NCI-H526 (cell line): ENCODE measurements around the gene CRYZL1.
"Not testable (repeated sequence)": the region's sequence is repeated elsewhere in the genome, so short reads cannot be mapped to it uniquely, and the experiment has no call there.

Source experiments
- DNase-seq, 2 experiments: peaks; one replicate each; lab custom pipeline; 2025; lab: John Stamatoyannopoulos, UW

The CRYZL1 gene

DNA sequence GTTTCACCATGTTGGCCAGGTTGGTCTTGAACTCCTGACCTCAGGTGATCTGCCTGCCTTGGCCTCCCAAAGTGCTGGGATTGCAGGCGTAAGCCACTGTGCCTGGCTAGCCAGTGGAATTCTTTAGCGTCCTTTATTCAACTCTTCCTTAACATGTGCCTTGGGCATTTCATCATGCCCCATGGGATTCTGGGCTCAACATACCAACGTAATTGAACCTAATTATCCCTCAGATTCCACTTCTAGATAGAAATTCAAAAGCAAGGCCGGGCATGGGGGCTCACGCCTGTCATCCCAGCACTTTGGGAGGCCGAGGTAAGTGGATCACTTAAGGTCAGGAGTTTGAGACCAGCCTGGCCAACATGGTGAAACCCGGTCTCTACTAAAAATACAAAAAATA, 15.4 kb downstream of the CRYZL1 start:
- DNase-seq, result not testable (repeated sequence)

DNA sequence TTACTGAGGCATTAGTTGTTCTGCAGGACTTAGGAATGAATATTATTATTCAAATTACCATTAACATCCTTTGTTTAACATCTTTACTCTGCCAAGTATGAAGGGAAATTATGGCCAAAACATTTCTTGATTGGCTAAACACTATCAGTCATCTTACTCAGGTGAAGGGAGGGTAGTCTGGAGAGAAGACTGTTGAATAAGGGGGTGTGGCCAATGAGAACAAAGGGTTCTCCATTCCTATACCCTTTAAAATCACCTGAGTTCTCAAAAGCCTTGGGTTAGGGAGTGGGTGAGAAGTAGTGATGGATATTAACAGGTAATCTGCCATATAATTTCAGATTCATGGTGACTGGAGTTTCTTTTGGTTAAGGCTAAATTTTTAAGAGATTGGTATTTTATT, 19.3 kb downstream of the CRYZL1 start:
- peak in 1 of 2 experiments; percentile 23 for DNase-seq

DNA sequence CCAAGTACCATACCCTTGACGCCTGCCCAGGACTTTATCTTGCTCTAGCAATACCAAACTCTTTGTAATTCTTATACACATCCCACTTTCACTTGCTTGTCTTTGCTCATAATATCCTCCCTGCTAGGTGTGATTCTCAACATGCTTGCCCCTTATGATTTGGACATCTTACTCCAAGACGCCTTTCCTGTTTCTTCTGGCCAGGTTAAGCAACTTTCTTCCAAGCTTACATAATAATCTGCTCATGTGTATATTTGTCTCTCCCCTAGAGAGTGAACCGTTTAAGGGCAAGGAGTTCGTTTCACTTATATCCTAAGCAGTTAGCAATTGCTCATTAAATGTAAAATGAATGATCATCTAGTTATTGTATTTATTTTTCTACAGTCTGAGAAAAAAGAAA, 21.8 kb downstream of the CRYZL1 start:
- DNase-seq, result no peak

DNA sequence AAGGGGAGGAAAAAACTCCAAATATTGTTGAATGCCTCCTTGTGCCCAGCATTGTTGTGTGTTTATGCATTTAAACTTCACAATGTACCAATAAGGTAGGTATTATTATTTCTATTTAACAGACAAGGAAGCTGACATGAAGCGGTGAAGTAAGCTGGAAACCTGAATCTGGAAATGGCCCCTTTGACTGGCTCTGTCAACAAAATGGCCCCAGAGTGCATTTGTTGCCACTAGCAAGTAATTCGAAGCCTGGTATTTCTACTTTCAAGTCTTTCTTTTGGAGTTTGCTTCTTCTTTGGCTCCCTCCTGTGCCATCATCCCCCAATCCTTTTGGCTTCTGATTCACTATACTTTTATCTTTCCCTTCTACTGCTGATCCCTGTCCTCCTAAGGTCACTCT, 23.1 kb downstream of the CRYZL1 start:
- no peak for DNase-seq

DNA sequence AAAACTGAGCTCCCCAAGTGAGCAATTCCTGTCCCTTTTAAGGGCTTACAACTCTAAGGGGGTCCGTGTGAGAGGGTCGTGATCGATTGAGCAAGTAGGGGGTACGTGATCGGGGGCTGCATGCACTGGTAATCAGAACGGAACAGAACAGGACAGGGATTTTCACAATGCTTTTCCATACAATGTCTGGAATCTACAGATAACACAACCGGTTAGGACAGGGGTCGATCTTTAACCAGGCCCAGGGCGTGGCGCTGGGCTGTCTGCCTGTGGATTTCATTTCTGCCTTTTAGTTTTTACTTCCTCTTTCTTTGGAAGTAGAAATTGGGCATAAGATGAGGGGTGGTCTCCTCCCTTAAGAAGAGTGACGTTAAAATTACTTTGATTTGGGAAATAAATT, 24.0 kb downstream of the CRYZL1 start:
- DNase-seq, result not testable (repeated sequence)

DNA sequence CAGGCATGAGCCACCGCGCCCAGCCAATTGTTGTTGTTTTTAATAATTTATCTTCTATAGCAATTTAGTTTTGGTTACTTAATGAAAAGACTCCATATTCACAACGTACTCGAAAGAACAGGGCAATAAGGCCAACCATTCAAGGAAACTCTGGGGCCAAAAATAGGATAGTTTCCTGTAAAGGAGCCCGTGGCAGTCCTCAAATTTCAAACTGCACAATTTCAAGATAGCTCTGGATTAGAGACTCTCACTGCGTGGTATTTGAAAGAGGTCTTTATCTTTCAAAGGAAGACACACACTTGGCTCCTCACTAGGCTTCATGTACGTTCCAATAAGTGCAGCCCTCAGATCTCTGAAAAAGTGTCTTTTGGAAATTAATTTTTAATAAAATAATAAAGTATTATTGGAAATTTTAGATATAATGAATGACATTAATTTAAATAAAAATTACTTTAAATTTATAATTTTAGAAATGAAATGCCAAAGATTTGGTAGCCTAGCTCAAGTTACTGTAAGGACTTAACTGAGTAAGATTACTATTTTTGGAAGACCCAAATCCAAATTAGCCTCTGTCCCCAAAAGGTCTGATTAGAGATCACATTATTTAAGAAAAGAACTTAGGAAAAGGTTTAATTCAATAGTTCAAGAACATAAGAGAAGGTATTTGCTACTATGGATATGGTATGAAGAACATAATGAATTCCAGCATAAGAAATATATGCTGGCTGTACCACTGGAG, 30.4 kb downstream of the CRYZL1 start:
- DNase-seq, result no peak

DNA sequence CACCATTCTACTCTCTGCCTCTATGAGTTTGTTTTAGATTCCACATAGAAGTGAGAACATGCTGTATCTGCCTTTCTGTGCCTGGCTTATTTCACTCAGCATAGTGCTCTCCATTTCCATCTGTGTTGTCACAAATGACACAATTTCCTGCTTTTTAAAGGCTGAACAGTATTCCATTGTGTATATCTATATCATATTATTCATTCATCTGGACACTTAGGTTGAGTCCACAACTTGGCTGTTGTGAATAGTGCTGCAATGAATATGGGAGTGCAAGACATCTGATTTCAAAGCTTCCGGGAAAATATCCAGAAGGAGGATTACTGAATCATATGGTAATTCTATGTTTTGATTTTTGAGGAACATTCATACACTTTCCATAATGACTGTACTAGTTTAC, 33.0 kb downstream of the CRYZL1 start:
- no peak for DNase-seq

DNA sequence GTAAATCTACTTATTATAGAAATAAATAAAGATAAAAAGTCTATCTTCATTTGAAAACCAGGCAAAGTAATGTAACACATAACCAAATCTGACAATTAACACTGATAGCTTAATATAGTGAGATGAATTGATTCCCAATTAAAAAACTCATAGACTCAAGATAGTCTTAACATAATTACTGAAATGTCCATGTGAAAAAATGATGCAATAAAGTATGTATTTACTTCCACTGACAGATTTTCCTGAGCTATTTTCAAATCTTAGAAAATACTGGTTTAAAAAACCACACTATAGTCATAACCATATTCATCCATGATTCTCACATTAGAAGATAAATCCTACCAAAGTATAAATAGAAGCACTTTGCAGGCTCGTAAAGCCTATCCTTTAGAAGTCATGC, 43.5 kb downstream of the CRYZL1 start:
- DNase-seq, result no peak

DNA sequence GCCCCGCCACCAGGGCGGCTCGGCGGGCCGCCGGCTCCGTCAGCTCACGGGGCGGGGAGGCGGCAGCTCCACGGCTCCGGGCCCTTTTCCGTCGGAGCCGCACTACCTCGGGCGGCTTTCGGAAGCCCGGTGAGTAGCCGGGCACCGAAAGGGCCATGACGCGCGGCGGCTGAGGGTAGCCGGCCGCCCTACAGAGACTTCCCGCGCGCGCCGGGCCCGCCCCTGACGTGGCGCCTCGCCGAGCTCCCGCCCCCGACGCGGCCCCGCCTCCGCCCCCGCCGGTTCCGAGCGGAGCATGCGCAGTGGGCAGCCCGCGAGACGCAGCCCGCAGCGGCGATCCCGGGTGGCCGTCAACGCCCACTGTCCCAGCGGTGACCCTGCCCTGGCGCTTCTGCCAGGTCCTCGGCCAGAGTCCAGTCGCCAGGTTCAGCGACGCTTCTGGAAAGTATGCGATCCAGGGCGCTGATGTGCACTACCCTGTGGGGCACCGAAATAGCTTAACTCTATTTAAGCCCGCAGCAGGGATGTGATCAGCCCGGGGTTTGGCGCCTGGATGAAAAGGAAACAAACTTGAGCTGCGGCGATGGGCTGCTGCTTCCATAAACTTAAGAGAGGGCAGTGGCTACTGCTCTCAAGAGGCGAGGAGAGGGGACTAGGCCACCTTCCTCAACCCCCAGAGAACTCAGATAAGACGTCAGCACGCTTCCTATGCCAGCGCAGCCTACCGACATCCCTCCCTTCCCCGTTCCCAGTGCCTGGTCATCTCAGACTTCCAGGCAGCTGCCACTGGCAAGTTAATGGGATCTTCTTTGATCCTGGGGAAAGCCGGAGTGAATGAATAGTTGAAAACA, 52.8 kb downstream of the CRYZL1 start, which contains the start of gene DONSON:
Gene DONSON, minus strand, starts transcription at position 200 of the 851 bp plus-strand sequence. Its CDS starts 43 bp downstream, at position 157.
- peak; percentile 31 to 93 for DNase-seq

DNA sequence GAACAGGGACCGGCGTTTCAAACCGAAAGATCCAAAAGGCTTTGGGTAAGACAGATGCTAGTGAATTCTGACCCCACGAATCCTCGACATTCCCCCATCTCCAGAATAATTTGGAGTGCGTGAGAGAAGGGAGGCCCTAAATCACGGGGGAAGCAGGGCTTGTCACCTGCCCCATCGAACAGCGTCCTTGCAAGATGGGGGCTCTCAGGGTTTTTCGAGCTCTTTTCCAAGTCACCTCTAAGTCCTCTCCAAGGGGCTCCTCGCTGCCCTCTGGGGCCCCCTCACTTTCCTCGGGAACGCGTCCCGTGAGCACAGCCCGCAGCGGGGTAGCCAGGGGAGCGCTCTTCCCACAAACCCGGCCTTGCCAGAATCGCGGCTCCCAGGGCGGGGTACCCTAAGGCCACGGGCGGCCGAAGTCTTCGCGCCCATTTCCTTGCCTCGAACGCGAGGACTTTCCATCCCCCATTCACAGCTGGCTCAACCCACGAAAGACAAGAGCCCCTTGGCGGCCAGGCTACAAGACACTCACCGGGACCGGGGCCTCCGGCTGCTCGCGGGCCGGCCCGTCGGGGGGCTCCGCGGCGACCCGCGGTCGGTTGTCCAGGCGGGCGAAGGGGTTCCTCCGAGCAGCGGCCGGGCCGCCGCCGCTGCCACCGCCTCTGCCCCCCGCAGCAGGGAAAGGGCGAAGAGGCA, 53.6 kb downstream of the CRYZL1 start:
- DNase-seq, result peak; percentile 12 to 55

DNA sequence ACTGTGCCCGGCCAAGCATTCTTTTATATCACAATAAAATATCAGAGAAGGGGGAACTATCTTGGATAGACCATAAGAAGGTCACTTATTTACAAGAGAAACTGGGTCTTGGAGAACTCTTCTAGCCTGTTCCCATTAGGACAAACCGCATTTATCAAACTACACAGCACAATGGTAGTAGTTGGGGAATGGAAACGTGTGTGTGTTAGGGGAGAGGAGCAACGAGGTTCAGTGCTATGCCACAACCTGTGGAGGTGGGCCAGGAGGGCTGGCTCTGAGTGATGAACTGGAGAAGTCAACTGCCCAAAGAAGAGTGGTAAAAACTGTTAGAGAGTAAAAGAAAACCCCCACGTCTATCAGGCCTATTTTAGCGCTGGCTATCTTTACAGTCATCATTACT, 54.6 kb downstream of the CRYZL1 start:
- no peak for DNase-seq

DNA sequence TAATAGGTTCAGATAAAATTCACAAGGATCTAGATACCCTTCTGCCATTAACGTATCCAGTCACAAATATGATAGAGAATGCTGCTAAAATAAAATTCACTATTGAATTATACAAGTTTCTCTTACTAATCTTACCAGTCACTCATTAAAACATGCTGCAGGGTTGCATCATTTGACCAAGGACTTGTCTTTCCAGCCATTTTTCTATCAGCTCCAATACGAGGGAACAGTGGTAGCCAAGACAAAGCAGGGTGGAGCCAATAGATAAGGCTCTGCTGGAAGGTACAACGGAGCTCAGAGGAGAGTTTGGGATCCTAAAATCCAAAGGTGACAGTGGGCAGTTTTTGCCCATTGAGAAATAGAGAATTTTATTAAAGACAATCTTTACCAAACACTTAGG, 57.1 kb downstream of the CRYZL1 start:
- DNase-seq, result no peak

DNA sequence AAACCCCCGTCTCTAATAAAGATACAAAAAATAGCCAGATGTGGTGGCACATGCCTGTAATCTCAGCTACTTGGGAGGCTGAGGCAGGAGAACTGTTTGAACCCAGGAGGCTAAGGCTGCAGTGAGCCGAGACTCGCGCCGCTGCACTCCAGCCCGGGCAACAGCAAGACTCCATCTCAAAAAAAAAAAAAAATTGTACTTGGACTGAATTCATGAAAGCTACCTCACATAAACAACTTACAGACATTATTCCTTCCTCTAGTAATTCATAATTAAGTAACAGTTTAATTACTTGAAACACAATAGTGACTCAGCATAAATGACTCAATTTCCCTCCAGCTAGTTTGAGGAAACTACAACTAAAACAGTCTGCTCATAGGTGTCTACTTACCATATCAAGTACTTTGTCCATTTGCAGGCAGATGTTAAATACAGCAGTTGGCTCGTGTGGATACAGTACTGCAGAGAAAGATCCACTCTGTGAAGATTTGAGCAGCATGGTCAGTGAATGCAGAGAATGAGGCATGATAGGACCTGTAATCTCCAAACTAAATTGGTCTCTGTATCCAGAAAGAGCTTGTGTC, 62.5 kb downstream of the CRYZL1 start:
- DNase-seq, result no peak

DNA sequence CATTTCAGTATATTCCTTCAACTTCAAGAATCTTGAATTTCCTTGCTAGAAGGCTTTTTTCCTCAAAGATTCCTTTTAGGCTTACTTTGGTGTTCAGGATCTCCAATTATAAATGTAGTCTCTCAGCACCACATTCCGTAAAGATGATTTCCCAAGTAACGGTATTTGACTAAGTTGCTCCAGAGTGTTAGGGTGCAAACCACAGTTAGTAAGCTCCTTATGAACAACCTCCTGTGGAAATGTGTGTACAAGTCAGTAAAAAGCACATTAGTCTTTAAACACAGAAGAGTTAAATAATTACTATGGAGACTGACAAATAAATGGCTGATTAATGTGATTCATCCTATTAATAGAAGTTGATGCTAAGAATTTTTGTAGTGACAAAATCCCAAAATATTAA, 63.3 kb downstream of the CRYZL1 start:
- no peak for DNase-seq

DNA sequence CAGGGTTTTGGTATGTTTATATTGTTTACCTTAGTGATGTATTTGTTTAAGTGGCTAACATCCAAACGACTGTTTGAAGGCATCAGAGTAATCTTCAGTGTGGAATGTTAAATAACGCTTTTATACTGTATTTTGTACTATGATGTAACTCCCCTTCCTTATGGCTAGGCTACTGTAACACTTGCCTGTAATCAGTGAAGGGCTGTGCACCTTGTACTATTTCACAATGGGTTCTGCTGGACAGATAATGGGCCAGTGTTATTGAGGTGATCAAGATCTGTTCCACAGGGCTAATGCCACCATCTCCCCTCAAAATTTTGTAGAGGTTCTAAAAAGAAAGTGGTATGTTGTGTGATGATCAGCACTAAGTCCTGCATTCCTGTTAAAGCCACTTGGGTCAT, 64.8 kb downstream of the CRYZL1 start:
- DNase-seq, result not testable (repeated sequence)

DNA sequence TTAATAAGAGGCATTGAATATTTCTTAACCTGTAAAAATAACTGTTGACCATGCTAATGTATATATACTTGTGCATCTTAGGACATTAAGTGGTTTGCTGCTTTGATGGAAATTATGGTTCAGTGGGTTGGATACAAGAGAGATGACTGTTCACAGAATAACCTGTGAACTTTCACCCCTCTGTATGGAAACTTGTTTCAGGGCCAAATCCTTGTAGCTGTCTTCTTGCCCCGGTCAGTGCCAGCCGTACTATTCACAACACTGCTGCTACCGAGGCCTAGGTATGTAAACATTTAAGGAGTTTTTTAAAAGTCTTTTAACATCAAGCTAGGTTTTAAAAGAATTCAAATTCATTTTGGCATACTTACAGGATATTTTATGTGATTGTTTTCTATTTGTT, 69.2 kb downstream of the CRYZL1 start:
- no peak for DNase-seq

DNA sequence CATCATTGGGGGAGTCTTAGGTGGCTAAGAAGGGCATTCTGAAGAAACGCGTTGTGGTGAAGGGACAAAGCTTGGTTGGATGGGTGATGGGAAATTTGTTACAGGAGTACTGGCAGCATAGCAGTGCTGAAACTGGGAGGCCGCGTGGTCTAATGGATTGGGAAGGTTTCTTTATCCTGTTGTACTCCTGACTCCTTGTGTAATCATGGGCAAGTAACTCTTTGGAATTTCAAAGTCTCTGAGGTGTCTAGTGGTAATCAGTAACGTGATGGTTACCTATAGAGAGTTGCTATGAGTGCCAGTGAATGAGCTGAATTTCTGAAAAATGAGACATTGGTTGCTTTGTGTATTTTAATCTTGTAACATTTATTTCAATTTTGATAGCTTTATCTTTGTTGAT, 71.5 kb downstream of the CRYZL1 start:
- no peak for DNase-seq

DNA sequence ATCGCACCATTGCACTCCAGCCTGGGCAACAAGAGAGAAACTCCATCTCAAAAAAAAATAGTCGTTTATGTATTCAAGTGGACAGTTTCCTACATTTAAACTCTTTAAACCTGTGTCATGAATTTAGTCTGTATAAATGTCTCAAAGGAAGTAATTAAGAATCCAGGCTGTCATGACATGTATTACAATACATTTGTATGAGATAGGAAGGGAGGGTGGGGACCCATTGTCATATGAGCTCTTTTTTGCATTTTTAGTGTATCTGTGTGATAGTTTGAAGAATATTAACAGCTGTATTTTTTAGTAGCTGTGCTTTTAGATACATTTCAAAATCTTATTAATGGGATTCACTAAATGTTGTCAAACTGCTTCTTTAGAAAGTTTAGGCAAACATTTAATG, 73.1 kb downstream of the CRYZL1 start:
- DNase-seq, result no peak

DNA sequence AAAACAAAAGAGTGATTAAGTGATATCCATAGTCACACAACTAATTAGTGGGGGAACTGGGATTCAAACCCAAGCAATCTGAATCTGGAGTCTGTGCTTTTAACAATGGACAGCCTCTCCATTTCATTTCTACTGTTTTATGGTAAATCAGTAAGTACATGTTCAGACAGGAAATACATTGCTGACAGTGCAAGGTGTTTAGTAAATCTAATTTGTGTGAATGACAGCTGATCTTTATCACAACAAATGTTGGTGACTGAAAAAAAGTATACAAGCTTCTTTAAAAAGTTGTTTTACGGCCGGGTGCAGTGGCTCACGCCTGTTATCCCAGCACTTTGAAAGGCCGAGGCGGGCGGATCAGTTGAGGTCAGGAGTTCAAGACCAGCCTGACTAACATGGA, 73.6 kb downstream of the CRYZL1 start:
- no peak for DNase-seq

DNA sequence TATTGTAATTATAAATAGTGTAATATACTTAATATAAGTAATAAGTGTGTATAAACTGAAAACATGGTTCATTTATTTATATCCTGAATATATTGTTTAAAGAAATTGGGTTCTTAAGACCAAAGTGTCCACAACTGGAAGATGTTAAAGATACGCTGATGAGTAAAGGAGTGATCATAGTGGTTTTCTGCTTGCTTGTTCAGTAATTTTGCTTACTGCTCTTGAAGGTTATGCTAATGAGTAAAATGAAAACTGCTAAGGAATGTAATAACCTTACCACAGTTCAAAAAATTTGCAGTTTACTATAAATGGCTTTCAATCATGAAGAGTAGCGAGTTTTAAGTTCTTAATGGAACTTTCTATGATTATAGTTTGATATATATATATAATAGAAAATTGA, 75.0 kb downstream of the CRYZL1 start:
- DNase-seq, result no peak

DNA sequence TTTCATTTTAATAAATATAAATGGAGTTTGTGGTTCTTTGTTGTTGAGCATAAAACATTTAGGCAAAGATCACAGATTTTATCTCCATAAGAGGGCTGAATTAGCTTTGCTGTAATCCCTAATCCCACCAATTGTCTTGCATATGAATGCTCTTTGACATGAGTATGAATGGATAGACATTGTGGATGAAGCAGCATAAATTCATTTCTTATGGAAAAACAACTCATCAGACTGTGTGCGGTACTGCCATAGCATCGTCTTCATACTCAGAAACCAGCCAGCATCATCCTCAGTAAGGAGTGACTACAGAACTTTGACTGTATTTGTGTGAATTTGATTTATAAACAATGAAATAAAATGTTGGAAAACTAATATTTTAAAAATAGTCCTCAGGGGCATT, 79.2 kb downstream of the CRYZL1 start:
- DNase-seq, result no peak

DNA sequence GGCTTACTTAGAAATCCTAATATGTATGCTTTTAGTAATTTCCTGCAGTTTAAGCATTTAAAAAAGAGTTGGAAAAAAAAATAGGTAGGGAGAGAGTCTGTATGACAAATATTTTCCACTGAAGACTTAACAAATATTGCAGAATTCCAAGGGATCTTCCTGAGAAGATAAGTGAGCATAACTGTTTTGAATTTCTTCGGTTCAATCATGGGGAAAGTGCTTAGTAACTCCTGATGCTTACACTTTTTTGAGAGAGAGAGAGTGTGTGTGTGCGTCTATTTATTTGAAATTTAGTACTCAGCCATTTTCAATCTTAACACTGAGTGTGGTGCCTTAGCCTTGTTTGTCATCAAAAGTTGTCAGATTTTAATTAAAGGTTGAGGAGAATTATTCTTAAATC, 80.2 kb downstream of the CRYZL1 start:
- no peak for DNase-seq
